ENCODE measurements around the gene SLC16A13. TPM values are rescaled to one million over a fixed set of nuclear protein-coding genes. Genes with fewer than 3 reads are reported as not detected.

The SLC16A13 gene
- total and polyA plus RNA-seq, 11 donors: 0.83 to 2.1 (median 1.0) TPM

DNA sequence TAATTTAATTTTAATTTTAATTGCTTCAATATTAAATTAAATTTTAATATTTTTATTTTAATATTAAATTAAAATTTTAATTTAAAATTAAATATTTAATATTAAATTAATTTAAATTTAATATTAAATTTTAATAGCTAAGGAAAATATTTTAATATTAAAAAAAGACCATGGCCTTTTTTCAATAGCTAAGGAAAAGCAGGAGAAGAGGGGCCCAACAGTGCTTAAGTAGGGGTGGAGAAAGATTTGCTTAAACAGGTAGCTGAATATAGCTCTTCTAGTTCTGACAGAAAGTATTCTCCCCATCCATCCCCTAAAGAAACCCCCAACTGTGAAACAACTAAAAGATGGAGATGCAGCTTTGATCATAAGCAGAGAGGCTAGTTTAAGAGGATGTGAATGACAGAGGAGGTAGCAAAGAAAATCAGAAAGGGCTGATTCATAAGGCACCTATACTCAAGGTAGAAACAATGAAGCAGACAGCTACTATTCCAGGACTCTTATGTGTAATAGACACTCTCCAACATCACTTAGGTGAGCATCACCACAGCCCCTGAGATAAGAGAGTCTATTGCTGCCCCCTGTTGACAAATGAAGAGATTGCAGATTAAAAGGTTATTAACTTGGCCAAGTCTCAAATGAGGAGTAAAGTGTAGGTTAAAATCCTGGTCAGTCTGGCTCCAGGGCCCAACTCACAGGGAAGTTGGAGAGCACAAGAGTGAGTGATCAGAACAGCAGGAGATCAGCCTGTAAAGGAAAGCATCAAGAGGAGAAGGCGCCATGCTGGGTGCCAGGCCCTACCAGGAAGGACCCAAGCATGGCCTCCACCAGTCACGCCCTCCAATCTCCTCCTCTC lies 31.2 kb upstream of the SLC16A13 start:
- Histone ChIP-seq H3K36me3 (peaks cover 0 to 64% (median 45%) of the 10 kb centered on the region in 9 donors), H3K4me3 (no peak overlapping the region), H3K4me1 (peaks cover 0 to 8% (median 0%) of the 10 kb centered on the region in 12 donors), H3K9me3 (no peaks in the 10 kb centered on the region), H3K27me3 (no peaks in the 10 kb centered on the region), H3K27ac (no peak overlapping the region)
- no peak for TF ChIP-seq POLR2A (IDR thresholded peaks at IDR 0.05)
- TF ChIP-seq, protein P1, sequence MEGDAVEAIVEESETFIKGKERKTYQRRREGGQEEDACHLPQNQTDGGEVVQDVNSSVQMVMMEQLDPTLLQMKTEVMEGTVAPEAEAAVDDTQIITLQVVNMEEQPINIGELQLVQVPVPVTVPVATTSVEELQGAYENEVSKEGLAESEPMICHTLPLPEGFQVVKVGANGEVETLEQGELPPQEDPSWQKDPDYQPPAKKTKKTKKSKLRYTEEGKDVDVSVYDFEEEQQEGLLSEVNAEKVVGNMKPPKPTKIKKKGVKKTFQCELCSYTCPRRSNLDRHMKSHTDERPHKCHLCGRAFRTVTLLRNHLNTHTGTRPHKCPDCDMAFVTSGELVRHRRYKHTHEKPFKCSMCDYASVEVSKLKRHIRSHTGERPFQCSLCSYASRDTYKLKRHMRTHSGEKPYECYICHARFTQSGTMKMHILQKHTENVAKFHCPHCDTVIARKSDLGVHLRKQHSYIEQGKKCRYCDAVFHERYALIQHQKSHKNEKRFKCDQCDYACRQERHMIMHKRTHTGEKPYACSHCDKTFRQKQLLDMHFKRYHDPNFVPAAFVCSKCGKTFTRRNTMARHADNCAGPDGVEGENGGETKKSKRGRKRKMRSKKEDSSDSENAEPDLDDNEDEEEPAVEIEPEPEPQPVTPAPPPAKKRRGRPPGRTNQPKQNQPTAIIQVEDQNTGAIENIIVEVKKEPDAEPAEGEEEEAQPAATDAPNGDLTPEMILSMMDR (IDR thresholded peaks at IDR 0.05): peak; percentile 58 to 80 (median 72)
- intact Hi-C loops (cut with DNase I): loop anchor here in 9 of 10 donors (1.0 to 10.0 kb wide), 12 partner anchors 90 to 340 kb away; partner anchors contain the start of genes TEKT1 (in 1 of the 9) and XAF1 (in 1 of the 9)
- no peak for DNase-seq
- 88 to 97% (median 93%) methylated on average over 2 of the region's 2 CpGs for WGBS, 4 donors
- ATAC-seq: peak; percentile 16 to 81 (median 72)

DNA sequence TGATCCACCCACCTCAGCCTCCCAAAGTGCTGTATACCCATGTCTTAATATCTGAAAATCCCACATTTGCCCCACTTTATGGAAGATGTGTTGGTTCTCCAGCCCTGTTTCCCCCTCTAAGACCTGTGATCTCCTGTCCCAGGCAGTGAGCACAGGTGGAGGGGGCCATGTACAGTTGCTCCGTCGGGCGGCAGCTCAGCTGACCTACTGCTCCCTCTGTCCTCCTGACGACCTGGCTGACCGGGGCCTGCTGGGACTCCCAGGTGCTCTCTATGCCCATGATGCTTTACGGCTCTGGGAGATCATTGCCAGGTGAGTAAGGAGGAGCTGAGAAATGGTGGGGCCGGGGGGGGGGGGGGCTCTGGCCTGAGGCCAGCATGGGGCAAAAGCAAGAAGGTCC lies 30.1 kb upstream of the SLC16A13 start:
- WGBS, 4 donors: 82 to 92% (median 86%) methylated on average over 5 to 7 of the region's 7 CpGs
- Histone ChIP-seq H3K4me3 (no peak overlapping the region), H3K9me3 (no peaks in the 10 kb centered on the region), H3K4me1 (peaks cover 0 to 19% (median 6%) of the 10 kb centered on the region in 12 donors), H3K27me3 (no peaks in the 10 kb centered on the region), H3K27ac (no peak overlapping the region), H3K36me3 (peaks cover 0 to 60% (median 37%) of the 10 kb centered on the region in 9 donors)
- intact Hi-C loops (cut with DNase I): loop anchor here in 8 of 10 donors (2.0 to 10.0 kb wide), 8 partner anchors 91 to 341 kb away; partner anchors contain the start of genes TEKT1 (in 1 of the 8) and XAF1 (in 1 of the 8)
- peak in 1 of 4 donors; percentile 16 for ATAC-seq
- no peak for DNase-seq
- no peak for TF ChIP-seq POLR2A (IDR thresholded peaks at IDR 0.05)
- TF ChIP-seq, protein P1 (IDR thresholded peaks at IDR 0.05): no peak

DNA sequence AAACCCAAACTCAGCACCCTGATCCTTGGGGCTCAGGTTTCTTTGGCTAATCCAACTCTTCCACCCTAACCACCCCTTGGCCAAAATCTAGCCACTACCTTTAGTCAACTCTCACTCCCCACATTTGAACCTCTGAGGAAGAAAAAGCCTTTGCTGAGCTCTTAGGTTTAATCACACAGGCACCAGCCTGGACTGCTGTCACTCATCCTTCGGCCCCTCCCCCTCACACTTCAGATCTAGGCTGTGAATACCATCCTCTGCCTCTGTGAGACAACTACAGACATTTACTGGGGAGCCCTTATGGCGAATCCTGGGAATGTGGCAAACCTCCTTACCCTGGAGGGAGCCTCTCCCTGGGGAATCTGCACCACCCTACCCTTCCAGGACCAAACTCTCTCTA lies 28.7 kb upstream of the SLC16A13 start:
- WGBS, 4 donors: 85 to 89% (median 87%) methylated on average over 2 of the region's 2 CpGs
- Histone ChIP-seq H3K4me3 (no peak overlapping the region), H3K27me3 (no peaks in the 10 kb centered on the region), H3K27ac (no peak overlapping the region), H3K9me3 (no peaks in the 10 kb centered on the region), H3K36me3 (peaks cover 0 to 46% (median 23%) of the 10 kb centered on the region in 9 donors), H3K4me1 (peaks cover 4 to 30% (median 17%) of the 10 kb centered on the region in 12 donors)
- DNase-seq (no peak), ATAC-seq (no peak)
- intact Hi-C loops (cut with DNase I): loop anchor here in 8 of 10 donors (5.0 to 10.0 kb wide), 5 partner anchors 162 to 342 kb away; partner anchors contain the start of genes TEKT1 (in 1 of the 8) and XAF1 (in 1 of the 8)
- TF ChIP-seq POLR2A (IDR thresholded peaks at IDR 0.05): no peak
- TF ChIP-seq, protein P1 (IDR thresholded peaks at IDR 0.05): no peak

DNA sequence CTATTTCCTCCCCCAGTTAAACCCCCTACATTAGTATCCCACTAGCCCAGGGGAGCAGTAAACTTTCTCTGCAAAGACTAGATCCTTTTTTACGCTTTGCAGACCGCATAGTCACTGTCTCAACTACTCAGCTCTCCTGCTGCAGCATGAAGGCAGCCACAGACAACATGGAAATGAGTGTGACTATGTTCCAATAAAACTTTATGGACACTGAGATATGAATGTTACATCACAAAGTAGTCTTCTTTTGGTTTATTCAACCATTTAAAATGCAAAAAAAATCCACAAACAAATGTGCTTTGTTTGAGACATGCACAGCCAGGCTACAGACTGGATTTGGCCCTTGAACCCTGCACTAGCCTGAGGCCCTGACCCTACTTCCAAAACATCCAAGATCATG lies 25.3 kb upstream of the SLC16A13 start:
- H3K27me3 ChIP-seq: no peaks in the 10 kb centered on the region
- TF ChIP-seq, protein P1 (IDR thresholded peaks at IDR 0.05): no peak
- no peak for TF ChIP-seq POLR2A (IDR thresholded peaks at IDR 0.05)
- intact Hi-C loops (cut with DNase I): loop anchor here in 2 of 10 donors (5.0 to 10.0 kb wide), 2 partner anchors 256 to 358 kb away; partner anchors contain the start of genes XAF1 (in 2 of the 2), C17orf100 (in 1 of the 2) and MED31 (in 1 of the 2)
- peaks cover 0 to 29% (median 9%) of the 10 kb centered on the region in 9 donors for H3K36me3 ChIP-seq
- H3K4me3 ChIP-seq: peak overlapping the region in 2 of 12 donors; percentile 92 to 99
- no peaks in the 10 kb centered on the region for H3K9me3 ChIP-seq
- no peak for ATAC-seq
- DNase-seq: no peak
- WGBS, 4 donors: 88 to 96% (median 91%) methylated on average over 2 of the region's 2 CpGs
- H3K27ac ChIP-seq: no peak overlapping the region
- H3K4me1 ChIP-seq: peaks cover 8 to 45% (median 30%) of the 10 kb centered on the region in 12 donors

Measured in heart left ventricle (tissue), 16 donors.